Activated naive CD8-positive, alpha-beta T cell treated with anti-CD3 and anti-CD28 coated beads, Interleukin-2, amount 10 ng/mL, durations not matched to agents 7 days and 5 days (primary cell): ENCODE data around the gene KREMEN1. TPM values are rescaled to one million over a fixed set of nuclear protein-coding genes. Genes with fewer than 3 reads are reported as not detected.
"Not testable (repeated sequence)": the region's sequence is repeated elsewhere in the genome, so short reads cannot be mapped to it uniquely, and the experiment has no call there.

Experiments
- ATAC-seq: fragments of 150-1000 bp; cut with Tn5 transposase; one replicate; pipeline ENCODE4 v1.10.0; 2021; ENCODE audit warnings: low read depth, moderate library complexity
- POLR2A ChIA-PET: fragments of 350-600 bp; sonication (Branson Sonifier 250); formaldehyde crosslinking; loops from one replicate; lab custom pipeline; 2021; ENCODE audit warnings: antibody characterized with exemption; lab: Charles Lee
- DNase-seq: peaks from one replicate; pipeline ENCODE4 v3.0.0; 2021
- H3K27ac Mint-ChIP-seq: one replicate; pipeline ENCODE4 v1.8.0; 2022; ENCODE audit warnings: mild to moderate bottlenecking, mixed read lengths
- H3K27me3 Mint-ChIP-seq: one replicate; pipeline ENCODE4 v1.8.0; 2022; ENCODE audit warnings: mild to moderate bottlenecking, moderate library complexity, mixed read lengths
- H3K36me3 Mint-ChIP-seq: one replicate; pipeline ENCODE4 v1.8.0; 2021; ENCODE audit warnings: mild to moderate bottlenecking, mixed read lengths
- H3K4me1 Mint-ChIP-seq: one replicate; pipeline ENCODE4 v1.8.0; 2021; ENCODE audit warnings: mixed read lengths
- H3K4me3 Mint-ChIP-seq: one replicate; pipeline ENCODE4 v1.8.0; 2022; ENCODE audit warnings: mild to moderate bottlenecking, moderate library complexity, mixed read lengths
- H3K9me3 Mint-ChIP-seq: one replicate; pipeline ENCODE4 v1.8.0; 2021; ENCODE audit warnings: mixed read lengths
- total RNA-seq, 2 experiments: library from RNA; stranded (reverse); gene quantifications; one replicate each; pipeline ENCODE4 v1.2.3, GENCODE V29; 2021

KREMEN1 gene
- total RNA-seq, 2 experiments from 2014 or later, result 0.19 to 0.26 TPM

DNA sequence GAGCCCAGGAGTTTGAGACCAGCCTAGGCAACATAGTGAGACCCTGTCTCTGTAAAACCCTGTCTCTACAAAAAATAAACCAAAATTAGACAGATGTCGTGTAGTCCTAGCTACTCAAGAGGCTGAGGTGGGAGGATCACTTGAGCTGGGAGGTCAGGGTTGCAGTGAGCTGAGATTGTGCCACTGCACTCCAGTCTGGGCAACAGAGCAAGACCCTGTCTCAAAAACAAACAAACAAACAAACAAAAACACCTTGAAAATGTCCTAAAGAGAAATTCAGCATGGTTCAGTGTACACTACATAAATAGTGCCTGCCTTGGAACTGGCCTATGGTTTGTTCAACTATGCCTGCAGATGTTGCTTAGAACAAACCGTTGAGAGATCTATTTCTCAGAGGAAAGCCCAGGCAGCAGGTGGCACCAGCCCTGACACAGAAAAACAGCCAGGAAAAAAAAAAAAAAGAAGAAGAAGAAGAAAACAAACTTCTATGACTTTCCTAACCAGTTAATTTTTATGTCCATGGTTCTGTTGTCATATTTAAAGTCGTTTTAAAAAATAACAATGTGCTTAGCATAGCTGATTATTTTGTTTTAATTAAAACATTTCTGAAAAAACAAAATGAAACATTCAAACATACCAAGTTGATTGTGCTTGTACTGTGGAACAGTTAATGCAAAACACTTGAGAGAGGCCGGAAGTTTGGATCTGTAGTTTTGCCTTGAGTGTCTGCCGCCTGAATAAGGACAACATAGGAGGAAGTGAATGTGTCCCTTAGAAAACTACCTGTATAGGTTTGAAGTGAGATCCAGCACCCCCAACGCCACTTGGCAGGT is 5.4 kb downstream of the KREMEN1 start:
- H3K36me3 Mint-ChIP-seq, result no peaks in the 10 kb centered on the region
- H3K4me3 Mint-ChIP-seq, result no peak overlapping the region
- POLR2A ChIA-PET, result no interaction called here
- ATAC-seq (no peak), DNase-seq (no peak)
- H3K27me3 Mint-ChIP-seq, result peaks cover 75% of the 10 kb centered on the region
- peaks cover 3% of the 10 kb centered on the region for H3K4me1 Mint-ChIP-seq
- no peak overlapping the region for H3K27ac Mint-ChIP-seq
- H3K9me3 Mint-ChIP-seq, result no peaks in the 10 kb centered on the region

DNA sequence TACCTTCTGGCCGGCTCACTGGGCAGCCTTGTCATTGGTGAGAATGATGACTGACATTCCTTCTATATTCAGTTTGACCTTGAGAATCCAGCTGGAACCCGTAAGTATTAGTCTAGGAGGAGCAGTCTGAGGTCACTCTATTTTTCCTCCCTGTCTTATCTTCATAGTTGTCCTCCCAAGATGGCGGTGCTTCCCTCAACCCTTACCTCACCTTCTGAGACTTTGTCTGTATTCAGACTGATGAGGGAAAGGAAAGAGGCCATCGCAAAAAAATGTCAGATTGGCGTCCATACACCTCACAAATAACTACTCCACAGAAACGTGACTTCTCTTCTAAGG is 6.0 kb downstream of the KREMEN1 start:
- no peak for DNase-seq
- POLR2A ChIA-PET, result no interaction called here
- no peak overlapping the region for H3K4me3 Mint-ChIP-seq
- no peak for ATAC-seq
- peaks cover 6% of the 10 kb centered on the region for H3K4me1 Mint-ChIP-seq
- H3K27me3 Mint-ChIP-seq, result peaks cover 71% of the 10 kb centered on the region
- H3K9me3 Mint-ChIP-seq, result no peaks in the 10 kb centered on the region
- no peaks in the 10 kb centered on the region for H3K36me3 Mint-ChIP-seq
- no peak overlapping the region for H3K27ac Mint-ChIP-seq

DNA sequence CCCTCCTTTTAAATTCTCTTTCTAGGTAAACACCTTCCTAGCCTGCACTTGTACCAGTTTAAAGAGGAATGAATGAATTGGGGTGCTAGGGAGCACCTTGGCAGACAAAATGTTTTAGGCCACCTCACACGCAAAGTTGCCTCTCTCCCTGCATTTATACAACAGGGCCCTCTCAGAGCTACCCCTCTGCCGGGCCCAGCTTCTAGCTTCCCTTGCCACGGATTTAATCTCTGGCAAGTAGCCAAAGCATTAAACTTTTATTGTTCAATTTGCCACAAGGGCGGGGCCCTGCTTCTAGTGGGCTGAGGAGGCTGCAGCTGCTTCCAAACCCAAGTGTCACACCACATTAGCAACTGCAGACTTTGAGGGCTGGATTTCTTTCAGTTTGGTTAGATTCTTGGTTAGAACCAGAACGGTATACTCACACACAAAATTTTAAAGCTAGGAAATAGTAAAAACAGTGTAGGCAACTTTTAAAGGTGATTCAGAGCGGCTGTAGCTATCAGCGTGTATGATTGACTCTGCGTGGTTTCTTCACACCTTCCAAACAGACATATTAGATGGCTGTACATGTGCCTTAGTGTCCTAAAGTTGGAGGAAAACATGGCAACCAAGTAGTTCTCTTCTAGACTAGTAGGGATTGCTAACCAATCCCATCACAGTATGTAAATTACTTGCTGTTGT is 6.5 kb downstream of the KREMEN1 start:
- no peak for ATAC-seq
- no peaks in the 10 kb centered on the region for H3K36me3 Mint-ChIP-seq
- no peak overlapping the region for H3K4me3 Mint-ChIP-seq
- POLR2A ChIA-PET, result no interaction called here
- DNase-seq, result no peak
- no peak overlapping the region for H3K27ac Mint-ChIP-seq
- peaks cover 8% of the 10 kb centered on the region for H3K4me1 Mint-ChIP-seq
- peaks cover 66% of the 10 kb centered on the region for H3K27me3 Mint-ChIP-seq
- H3K9me3 Mint-ChIP-seq, result no peaks in the 10 kb centered on the region

DNA sequence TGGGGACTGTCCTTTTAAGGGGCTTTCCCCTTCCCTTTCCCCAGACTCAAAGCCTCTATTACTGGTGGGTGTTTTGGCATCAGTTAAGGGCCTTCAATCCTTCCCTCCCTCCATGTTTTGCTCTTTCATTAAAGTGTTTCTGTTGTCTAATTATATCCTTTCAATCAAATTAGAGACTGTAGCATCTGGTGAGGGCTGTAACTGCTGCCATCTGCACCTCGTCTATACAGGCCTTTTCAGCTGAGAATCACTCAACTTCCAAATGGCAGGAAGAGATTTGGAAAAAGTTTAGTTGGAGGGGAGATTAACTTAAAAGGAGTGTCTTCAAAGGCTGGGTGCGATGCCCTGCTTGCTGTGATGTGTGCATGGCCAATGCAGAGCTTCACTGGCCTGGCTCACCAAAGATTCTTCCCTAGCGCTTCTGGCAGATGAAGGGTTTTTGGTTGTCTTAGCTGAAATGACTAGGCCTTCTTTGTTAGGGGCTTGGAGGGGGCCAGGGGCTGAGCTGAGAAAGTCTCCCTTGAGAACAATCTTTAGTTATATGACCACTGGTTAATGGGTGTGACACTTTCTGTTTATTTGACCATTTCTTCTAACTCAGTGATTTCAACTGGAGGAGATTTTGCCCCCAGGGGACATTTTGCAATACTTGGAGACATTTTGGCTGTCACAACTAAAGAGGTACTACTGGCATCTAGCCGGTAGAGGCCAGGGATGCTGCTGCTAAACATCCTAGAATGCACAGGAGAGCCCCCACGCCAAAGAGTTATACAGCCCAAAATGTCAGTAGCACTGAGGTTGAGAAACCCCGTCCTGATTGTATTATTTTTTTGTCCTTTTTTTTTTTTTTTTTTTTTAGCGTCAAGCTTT is 7.5 kb downstream of the KREMEN1 start:
- peaks cover 8% of the 10 kb centered on the region for H3K4me1 Mint-ChIP-seq
- no peak overlapping the region for H3K4me3 Mint-ChIP-seq
- H3K27me3 Mint-ChIP-seq, result peaks cover 59% of the 10 kb centered on the region
- H3K27ac Mint-ChIP-seq, result no peak overlapping the region
- DNase-seq (no peak), ATAC-seq (no peak)
- H3K36me3 Mint-ChIP-seq, result no peaks in the 10 kb centered on the region
- POLR2A ChIA-PET, result no interaction called here
- no peaks in the 10 kb centered on the region for H3K9me3 Mint-ChIP-seq

DNA sequence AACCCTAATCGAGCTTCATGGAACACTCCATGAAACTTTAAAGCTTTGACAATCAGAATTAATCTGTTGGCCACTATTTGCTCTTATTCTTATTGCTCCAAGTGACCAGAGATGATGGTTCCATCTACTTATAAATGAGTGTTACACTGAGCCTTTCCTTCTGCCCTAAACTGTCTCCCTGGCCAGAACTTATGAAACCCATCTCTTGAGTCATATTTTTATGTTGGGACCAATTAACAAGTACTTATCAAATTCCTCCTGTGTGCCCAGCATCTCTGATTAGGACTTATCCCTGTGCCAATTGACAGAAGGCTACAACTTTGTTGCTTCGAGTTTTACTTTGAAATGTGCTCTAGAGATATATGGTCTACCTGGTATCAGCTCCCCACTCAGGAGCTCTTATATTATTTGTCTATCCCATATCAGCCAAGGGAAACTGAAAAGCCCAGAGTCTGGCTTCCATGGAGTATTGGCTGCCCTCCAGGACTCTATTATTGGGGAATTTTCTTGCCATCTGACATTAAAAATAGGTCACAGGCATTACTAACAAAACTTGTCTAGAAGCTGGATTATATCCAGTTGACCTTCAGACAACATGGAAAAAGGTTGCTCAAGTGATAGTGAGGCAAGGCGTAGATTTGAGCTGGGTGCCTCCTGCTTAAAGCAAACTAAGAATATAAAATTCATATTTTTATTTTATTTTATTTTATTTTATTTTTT is 8.8 kb downstream of the KREMEN1 start:
- no peak for DNase-seq
- POLR2A ChIA-PET, result no interaction called here
- Mint-ChIP-seq H3K4me1 (peaks cover 8% of the 10 kb centered on the region), H3K27ac (no peak overlapping the region), H3K9me3 (no peaks in the 10 kb centered on the region), H3K4me3 (no peak overlapping the region), H3K36me3 (no peaks in the 10 kb centered on the region), H3K27me3 (peaks cover 48% of the 10 kb centered on the region)
- no peak for ATAC-seq

DNA sequence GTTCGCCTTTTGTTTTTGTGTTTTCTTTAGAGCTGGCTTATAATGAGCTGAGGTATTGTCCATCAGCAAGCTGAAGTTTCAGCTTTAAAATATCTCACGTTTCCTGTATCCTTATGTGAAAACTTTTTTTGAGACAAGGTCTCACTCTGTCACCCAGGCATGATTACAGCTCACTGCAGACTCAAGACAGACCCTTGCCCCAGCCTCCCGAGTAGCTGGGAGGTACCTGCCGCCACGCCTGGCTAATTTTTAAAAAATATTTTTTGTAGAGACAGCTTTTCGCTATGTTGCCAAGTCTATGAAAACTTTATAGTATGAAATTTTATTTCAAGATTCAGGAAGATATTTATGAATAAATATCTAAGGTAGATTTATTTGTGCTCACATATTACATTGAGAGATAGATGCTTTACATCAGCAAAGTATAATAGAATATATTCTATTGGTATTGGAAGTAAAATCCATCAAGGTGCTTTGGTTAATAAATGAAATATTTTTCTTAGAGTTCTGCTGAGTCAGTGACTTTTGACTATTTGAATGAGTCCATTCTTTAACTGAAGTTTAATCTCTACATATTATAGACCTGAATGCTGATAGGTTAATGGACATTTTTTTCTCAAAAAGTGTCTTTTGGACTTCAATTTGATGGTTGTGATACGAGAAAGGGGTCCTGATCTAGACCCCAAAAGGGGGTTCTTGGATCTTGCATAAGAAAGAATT is 10.2 kb downstream of the KREMEN1 start:
- DNase-seq (no peak), ATAC-seq (no peak)
- no peak overlapping the region for H3K4me3 Mint-ChIP-seq
- POLR2A ChIA-PET, result no interaction called here
- no peak overlapping the region for H3K27ac Mint-ChIP-seq
- peaks cover 8% of the 10 kb centered on the region for H3K4me1 Mint-ChIP-seq
- no peaks in the 10 kb centered on the region for H3K36me3 Mint-ChIP-seq
- H3K27me3 Mint-ChIP-seq, result peaks cover 41% of the 10 kb centered on the region
- H3K9me3 Mint-ChIP-seq, result no peaks in the 10 kb centered on the region

DNA sequence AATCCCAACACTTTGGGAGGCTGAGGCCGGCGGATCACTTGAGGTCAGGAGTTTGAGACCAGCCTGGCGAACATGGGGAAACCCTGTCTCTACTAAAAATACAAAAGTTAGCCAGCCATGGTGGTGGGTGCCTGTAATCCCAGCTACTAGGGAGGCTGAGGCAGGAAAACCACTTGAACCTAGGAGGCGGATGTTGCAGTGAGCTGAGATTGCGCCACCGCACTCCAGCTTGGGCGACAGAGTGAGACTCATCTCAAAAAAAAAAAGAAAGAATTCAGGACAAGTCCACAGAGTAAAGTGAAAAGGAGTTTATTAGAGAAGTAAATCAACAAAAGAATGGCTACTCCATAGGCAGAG is 10.7 kb downstream of the KREMEN1 start:
- POLR2A ChIA-PET, H3K9me3 Mint-ChIP-seq, H3K4me1 Mint-ChIP-seq, DNase-seq, H3K36me3 Mint-ChIP-seq, H3K27ac Mint-ChIP-seq, ATAC-seq, H3K4me3 Mint-ChIP-seq: not testable (repeated sequence)
- peaks cover 36% of the 10 kb centered on the region for H3K27me3 Mint-ChIP-seq

DNA sequence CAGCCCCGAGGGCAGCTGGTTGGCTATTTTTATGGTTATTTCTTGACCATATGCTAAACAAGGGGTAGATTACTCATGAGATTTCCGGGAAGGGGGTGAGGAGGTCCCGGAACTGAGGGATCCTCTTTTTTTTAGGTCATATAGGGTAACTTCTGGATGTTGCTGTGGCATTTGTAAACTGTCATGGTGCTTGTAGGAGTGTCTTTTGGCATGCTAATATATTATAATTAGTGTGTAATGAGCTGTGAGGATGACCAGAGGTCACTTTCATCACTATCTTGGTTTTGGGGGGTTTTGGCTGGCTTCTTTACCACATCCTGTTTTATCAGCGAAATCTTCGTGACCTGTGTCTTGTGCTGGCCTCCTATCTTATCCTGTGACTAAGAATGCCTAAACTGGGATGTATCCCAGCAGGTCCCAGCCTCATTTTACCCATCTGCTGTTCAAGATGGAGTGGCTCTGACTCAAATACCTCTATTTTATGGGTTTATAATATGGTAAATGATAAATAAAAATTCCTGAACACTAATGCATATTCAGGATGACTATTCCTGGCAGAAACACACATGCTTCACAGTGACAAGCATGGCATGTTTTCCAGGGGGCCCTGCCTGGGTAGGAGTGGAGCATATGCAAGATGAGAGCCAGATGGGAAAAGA is 11.2 kb downstream of the KREMEN1 start:
- ATAC-seq, result no peak

DNA sequence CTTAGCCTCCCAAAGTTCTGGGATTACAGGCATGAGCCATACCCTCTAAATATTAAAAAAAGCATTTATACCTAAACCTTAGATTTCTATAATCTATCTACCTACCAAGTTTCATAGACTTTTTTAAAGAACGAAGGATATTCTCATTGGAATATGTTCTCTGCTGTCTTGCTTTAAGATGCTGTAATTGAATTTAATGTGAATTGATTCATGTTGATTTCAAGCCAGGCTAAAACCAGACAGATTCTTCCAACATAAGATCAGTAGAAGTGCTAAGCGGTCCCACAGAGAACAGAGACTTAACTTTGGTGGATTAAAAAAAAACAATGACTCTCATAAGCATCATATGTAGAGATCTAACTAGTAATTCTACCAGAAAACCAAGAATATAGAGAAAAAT is 14.2 kb downstream of the KREMEN1 start:
- H3K9me3 Mint-ChIP-seq, result no peaks in the 10 kb centered on the region
- DNase-seq, result no peak
- H3K36me3 Mint-ChIP-seq, result no peaks in the 10 kb centered on the region
- H3K4me3 Mint-ChIP-seq, result no peak overlapping the region
- no peak for ATAC-seq
- H3K4me1 Mint-ChIP-seq, result peaks cover 4% of the 10 kb centered on the region
- POLR2A ChIA-PET, result no interaction called here
- no peak overlapping the region for H3K27ac Mint-ChIP-seq
- peaks cover 36% of the 10 kb centered on the region for H3K27me3 Mint-ChIP-seq

More for the DNA sequence above, 11.2 kb downstream of the KREMEN1 start:
- Mint-ChIP-seq H3K4me1 (peaks cover 8% of the 10 kb centered on the region), H3K27ac (no peak overlapping the region), H3K9me3 (no peaks in the 10 kb centered on the region), H3K4me3 (no peak overlapping the region), H3K27me3 (peaks cover 36% of the 10 kb centered on the region), H3K36me3 (no peaks in the 10 kb centered on the region)
- POLR2A ChIA-PET, result no interaction called here
- DNase-seq, result no peak

DNA sequence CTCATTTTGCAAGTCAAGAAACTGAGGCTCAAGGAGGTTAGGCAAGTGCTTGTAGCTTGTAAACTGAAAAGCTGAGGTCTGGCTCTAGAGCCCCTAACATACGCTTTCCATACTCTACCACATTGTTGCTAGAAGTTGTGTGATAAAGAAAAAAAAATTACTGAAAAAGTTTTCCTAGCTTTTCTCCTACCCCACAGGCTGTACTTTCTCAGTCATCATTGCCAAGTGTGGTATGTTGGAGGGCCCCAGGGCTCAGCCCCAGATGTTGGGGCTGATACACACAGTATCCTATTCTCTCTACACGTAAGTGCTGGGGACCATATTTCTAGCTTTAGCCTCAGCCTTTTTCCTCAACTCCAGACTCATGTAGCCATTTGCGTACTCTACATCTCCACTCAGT is 16.0 kb downstream of the KREMEN1 start:
- DNase-seq (no peak), ATAC-seq (no peak)
- Mint-ChIP-seq H3K27me3 (peaks cover 36% of the 10 kb centered on the region), H3K27ac (no peak overlapping the region), H3K4me1 (peaks cover 2% of the 10 kb centered on the region), H3K9me3 (no peaks in the 10 kb centered on the region), H3K36me3 (no peaks in the 10 kb centered on the region), H3K4me3 (no peak overlapping the region)
- POLR2A ChIA-PET, result no interaction called here

DNA sequence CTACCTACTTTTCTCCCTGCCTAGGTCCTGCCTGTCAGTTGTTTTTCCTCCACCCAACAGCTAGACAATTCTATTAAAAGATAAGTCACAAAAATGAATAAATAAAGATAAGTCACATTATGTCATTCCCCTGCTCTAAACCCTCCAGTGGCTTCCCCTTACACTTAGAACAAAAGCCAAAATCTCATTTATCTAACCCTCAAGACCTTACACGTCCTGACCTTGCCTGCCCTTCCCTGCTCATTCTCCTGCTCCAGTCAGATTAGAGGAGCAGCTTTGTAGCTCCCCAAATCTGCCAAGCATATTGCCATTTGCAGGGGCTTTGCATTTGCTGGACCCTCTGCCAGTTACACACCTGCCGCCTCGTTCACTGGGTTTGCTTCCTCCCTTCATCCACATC is 16.7 kb downstream of the KREMEN1 start:
- Mint-ChIP-seq H3K9me3 (no peaks in the 10 kb centered on the region), H3K4me3 (no peak overlapping the region), H3K36me3 (no peaks in the 10 kb centered on the region), H3K27me3 (peaks cover 39% of the 10 kb centered on the region), H3K27ac (no peak overlapping the region), H3K4me1 (no peaks in the 10 kb centered on the region)
- no peak for ATAC-seq
- POLR2A ChIA-PET, result no interaction called here
- no peak for DNase-seq

DNA sequence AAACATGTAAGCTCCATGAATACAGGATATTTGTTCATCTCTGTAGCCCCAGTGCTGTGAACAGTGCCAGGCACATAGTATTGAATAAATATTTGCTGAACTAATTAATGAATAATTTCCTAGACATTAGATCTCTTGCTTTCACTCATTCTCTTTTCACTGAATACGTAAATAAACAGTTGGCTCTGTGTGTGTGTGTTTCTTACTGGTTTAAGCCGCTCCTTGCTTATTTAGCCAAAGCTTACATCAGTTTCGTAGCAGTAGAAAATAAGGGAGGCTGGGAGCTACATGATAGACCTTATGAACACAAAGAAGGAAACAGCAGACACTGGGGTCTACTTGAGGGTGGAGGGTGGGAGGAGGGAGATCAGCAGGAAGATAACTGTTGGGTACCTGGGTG is 17.2 kb downstream of the KREMEN1 start:
- ATAC-seq (no peak), DNase-seq (no peak)
- H3K4me3 Mint-ChIP-seq, result no peak overlapping the region
- H3K9me3 Mint-ChIP-seq, result no peaks in the 10 kb centered on the region
- H3K4me1 Mint-ChIP-seq, result no peaks in the 10 kb centered on the region
- POLR2A ChIA-PET, result no interaction called here
- peaks cover 36% of the 10 kb centered on the region for H3K27me3 Mint-ChIP-seq
- H3K27ac Mint-ChIP-seq, result no peak overlapping the region
- H3K36me3 Mint-ChIP-seq, result no peaks in the 10 kb centered on the region
